H9 (cell line): ENCODE measurements around the gene CLDN20. TPM values are rescaled to one million over a fixed set of nuclear protein-coding genes. Genes with fewer than 3 reads are reported as not detected.
A peak's percentile ranks its signal among the peaks of the same experiment; 100 is the strongest.

ENCODE experiments used
- DNase-seq: peaks from one replicate; pipeline ENCODE4 v3.0.0-alpha.2; 2017
- H2AFZ ChIP-seq: one replicate; pipeline ENCODE4 v1.6.1; 2013; ENCODE audit warnings: mild to moderate bottlenecking, low read length, control low read depth, moderate library complexity
- H2AK5ac ChIP-seq: 2 replicates; pipeline ENCODE4 v1.6.1; 2013; ENCODE audit warnings: low read length, control low read depth, mixed read lengths; ENCODE audit not compliant: insufficient read length
- H2BK120ac ChIP-seq: one replicate; pipeline ENCODE4 v1.6.1; 2013; ENCODE audit warnings: low read depth, mild to moderate bottlenecking, low read length, control low read depth, inconsistent platforms; ENCODE audit not compliant: poor library complexity, severe bottlenecking
- H2BK12ac ChIP-seq: 2 replicates; pipeline ENCODE4 v1.6.1; 2013; ENCODE audit warnings: low read length, control low read depth, mixed read lengths, low read depth; ENCODE audit not compliant: insufficient read length
- H2BK15ac ChIP-seq: 2 replicates; pipeline ENCODE4 v1.6.1; 2013; ENCODE audit warnings: low read depth, low read length, control low read depth
- H2BK20ac ChIP-seq: one replicate; pipeline ENCODE4 v1.6.1; 2013; ENCODE audit warnings: low read depth, mild to moderate bottlenecking, low read length, control low read depth, inconsistent platforms; ENCODE audit not compliant: poor library complexity, severe bottlenecking
- H2BK5ac ChIP-seq: 2 replicates; pipeline ENCODE4 v1.6.1; 2013; ENCODE audit warnings: low read length, control low read depth, mixed read lengths; ENCODE audit not compliant: insufficient read length
- H3K14ac ChIP-seq: 2 replicates; pipeline ENCODE4 v1.6.1; 2013; ENCODE audit warnings: low read length, control low read depth; ENCODE audit not compliant: insufficient read depth
- H3K18ac ChIP-seq: 2 replicates; pipeline ENCODE4 v1.6.1; 2013; ENCODE audit warnings: low read depth, mild to moderate bottlenecking, mixed read lengths, low read length, control low read depth; ENCODE audit not compliant: insufficient read length
- H3K23ac ChIP-seq: 2 replicates; pipeline ENCODE4 v1.6.1; 2013; ENCODE audit warnings: low read length, control low read depth, mixed read lengths, low read depth; ENCODE audit not compliant: insufficient read length
- H3K23me2 ChIP-seq: 2 replicates; pipeline ENCODE4 v1.6.1; 2013; ENCODE audit warnings: low read depth, mild to moderate bottlenecking, mixed read lengths, low read length, control low read depth; ENCODE audit not compliant: insufficient read length, poor library complexity, severe bottlenecking
- H3K27ac ChIP-seq: 2 replicates; pipeline ENCODE4 v1.5.1; 2013; ENCODE audit warnings: low read length, control low read depth, mixed read lengths, low read depth; ENCODE audit not compliant: insufficient read length
- H3K27me3 ChIP-seq: 2 replicates; pipeline ENCODE4 v1.6.1; 2013; ENCODE audit warnings: low read length, control low read depth, inconsistent platforms; ENCODE audit not compliant: insufficient read depth
- H3K4ac ChIP-seq: 2 replicates; pipeline ENCODE4 v1.6.1; 2013; ENCODE audit warnings: low read depth, mild to moderate bottlenecking, control low read depth, inconsistent platforms, low read length, moderate library complexity
- H3K4me1 ChIP-seq: 2 replicates; pipeline ENCODE4 v1.6.1; 2013; ENCODE audit warnings: low read length, control low read depth, inconsistent platforms; ENCODE audit not compliant: insufficient read depth
- H3K4me2 ChIP-seq: 2 replicates; pipeline ENCODE4 v1.6.1; 2013; ENCODE audit warnings: low read length, control low read depth, mixed read lengths; ENCODE audit not compliant: insufficient read length, insufficient read depth
- H3K56ac ChIP-seq: 2 replicates; pipeline ENCODE4 v1.6.1; 2013; ENCODE audit warnings: low read depth, mild to moderate bottlenecking, mixed read lengths, low read length, control low read depth; ENCODE audit not compliant: insufficient read length
- H3K79me1 ChIP-seq: 2 replicates; pipeline ENCODE4 v1.6.1; 2013; ENCODE audit warnings: low read depth, mild to moderate bottlenecking, moderate library complexity, low read length, control low read depth, inconsistent platforms; ENCODE audit not compliant: insufficient read depth, poor library complexity, severe bottlenecking
- H3K79me2 ChIP-seq: 2 replicates; pipeline ENCODE4 v1.6.1; 2013; ENCODE audit warnings: low read length, control low read depth, inconsistent platforms; ENCODE audit not compliant: insufficient read depth
- H3K9ac ChIP-seq: 2 replicates; pipeline ENCODE4 v1.6.1; 2013; ENCODE audit warnings: low read length, control low read depth, mixed read lengths; ENCODE audit not compliant: insufficient read length; ENCODE audit errors: extremely low read depth
- H3K9me3 ChIP-seq: one replicate; pipeline ENCODE4 v1.6.1; 2013; ENCODE audit warnings: low read depth, low read length, inconsistent platforms; ENCODE audit not compliant: control insufficient read depth
- H3T11ph ChIP-seq: one replicate; pipeline ENCODE4 v1.6.1; 2013; ENCODE audit warnings: mild to moderate bottlenecking, low read length, control low read depth, inconsistent platforms
- H4K20me1 ChIP-seq: one replicate; pipeline ENCODE4 v1.6.1; 2013; ENCODE audit not compliant: control insufficient read depth, insufficient read length, insufficient read depth
- H4K5ac ChIP-seq: 2 replicates; pipeline ENCODE4 v1.6.1; 2013; ENCODE audit warnings: low read depth, mild to moderate bottlenecking, mixed read lengths, low read length, control low read depth; ENCODE audit not compliant: insufficient read length
- H4K8ac ChIP-seq: replicated peaks from 2 replicates; pipeline ENCODE4 v1.6.1; 2013; ENCODE audit warnings: low read length, control low read depth, mixed read lengths, low read depth; ENCODE audit not compliant: insufficient read length
- H4K91ac ChIP-seq: 2 replicates; pipeline ENCODE4 v1.6.1; 2013; ENCODE audit warnings: low read depth, mild to moderate bottlenecking, moderate library complexity, mixed read lengths, low read length, control low read depth; ENCODE audit not compliant: insufficient read length
- H3K27ac Mint-ChIP-seq, 3 experiments: 2 replicates in 2 of 3; 3 replicates in 1 of 3; pipeline ENCODE4 v1.8.0; 2020 to 2021; ENCODE audit warnings: mixed read lengths in 3 of 3, mild to moderate bottlenecking in 1 of 3, moderate library complexity in 1 of 3
- H3K27me3 Mint-ChIP-seq: 2 replicates; pipeline ENCODE4 v1.8.0; 2021; ENCODE audit warnings: low read depth, mild to moderate bottlenecking, moderate library complexity, mixed read lengths
- H3K36me3 Mint-ChIP-seq, 3 experiments: 2 replicates in 2 of 3; 3 replicates in 1 of 3; pipeline ENCODE4 v1.8.0; 2020 to 2021; ENCODE audit warnings: low read depth in 3 of 3, mixed read lengths in 3 of 3; ENCODE audit not compliant: insufficient read depth in 1 of 3
- H3K4me1 Mint-ChIP-seq, 2 experiments: 2 replicates each; pipeline ENCODE4 v1.8.0; 2020; ENCODE audit warnings: mixed read lengths in 2 of 2
- H3K4me3 Mint-ChIP-seq, 2 experiments: 2 replicates in 1 of 2; 3 replicates in 1 of 2; pipeline ENCODE4 v1.8.0; 2020 to 2021; ENCODE audit warnings: mild to moderate bottlenecking in 2 of 2, mixed read lengths in 2 of 2, moderate library complexity in 1 of 2
- H3K9me3 Mint-ChIP-seq, 2 experiments: 2 replicates in 1 of 2; 3 replicates in 1 of 2; pipeline ENCODE4 v1.8.0; 2020; ENCODE audit warnings: mild to moderate bottlenecking in 2 of 2, mixed read lengths in 2 of 2, moderate library complexity in 1 of 2
- CTCF ChIP-seq: fragments of 200-600 bp; sonication (generic); conservative IDR thresholded peaks from 3 replicates; pipeline ENCODE4 v1.8.0; 2021; ENCODE audit warnings: antibody characterized with exemption, mild to moderate bottlenecking
- WGBS: extraction: QIAGEN DNeasy Blood & Tissue Kit; methylation state at CpG from one replicate; pipeline ENCODE4 v1.1.7; 2013; ENCODE audit warnings: missing lambda C conversion rate, low lambda C conversion rate, mixed read lengths; ENCODE audit not compliant: insufficient read length; ENCODE audit errors: extremely low coverage; 5-methylcytosine and 5-hydroxymethylcytosine counted together
- total RNA-seq: library from RNA; stranded (reverse); gene quantifications from 2 replicates; pipeline ENCODE4 v1.2.1, GENCODE V29; 2021

The CLDN20 gene
- total RNA-seq, 1 experiment from 2014 or later = not detected

GRCh38 chr6:155223646-155224451, 40.0 kb upstream of the CLDN20 start:
- H3K27me3 Mint-ChIP-seq = no peaks in the 10 kb centered on the region
- H3K27ac Mint-ChIP-seq = peak overlapping the region in 1 of 3 experiments; percentile 10; a peak in 1 of 7 replicates
- Histone ChIP-seq H4K5ac (no peak overlapping the region), H3K79me1 (no peaks in the 10 kb centered on the region), H3T11ph (no peak overlapping the region), H3K4me1 (peaks cover 9% of the 10 kb centered on the region), H2BK20ac (no peak overlapping the region), H2BK5ac (no peak overlapping the region), H3K27ac (no peak overlapping the region), H3K14ac (no peak overlapping the region), H4K20me1 (no peaks in the 10 kb centered on the region), H3K23me2 (no peaks in the 10 kb centered on the region), H3K4ac (no peak overlapping the region), H2AK5ac (no peak overlapping the region), H3K18ac (no peak overlapping the region), H2BK12ac (no peak overlapping the region), H3K4me2 (no peak overlapping the region), H3K23ac (no peak overlapping the region), H3K56ac (no peak overlapping the region), H3K27me3 (no peaks in the 10 kb centered on the region), H2BK15ac (no peak overlapping the region), H3K9ac (no peak overlapping the region), H4K91ac (no peak overlapping the region), H4K8ac (no peak overlapping the region), H2BK120ac (no peak overlapping the region), H3K9me3 (no peaks in the 10 kb centered on the region), H2AFZ (no peak overlapping the region), H3K79me2 (no peaks in the 10 kb centered on the region)
- no peak overlapping the region for H3K4me3 Mint-ChIP-seq
- no peak for TF ChIP-seq CTCF
- no peaks in the 10 kb centered on the region for H3K9me3 Mint-ChIP-seq
- peaks cover 20 to 22% of the 10 kb centered on the region in 2 experiments for H3K4me1 Mint-ChIP-seq
- H3K36me3 Mint-ChIP-seq = peaks cover 3 to 11% (median 7%) of the 10 kb centered on the region in 3 experiments; a peak in 6 of 7 replicates
- WGBS = no CpG with 5 or more reads among the region's 12 CpGs
- no peak for DNase-seq
